GM13976 (cell line): ENCODE measurements around the gene TBCEL.

Source experiments
- DNase-seq: peaks from one replicate; pipeline ENCODE4 v3.0.0; 2012; ENCODE audit warnings: low spot score
- CTCF ChIP-seq: IDR thresholded peaks from 2 replicates; pipeline ENCODE4 v1.5.1; 2012; ENCODE audit warnings: borderline replicate concordance, mild to moderate bottlenecking; ENCODE audit not compliant: insufficient read depth; ENCODE audit errors: extremely low read depth, missing control alignments, control extremely low read depth
- in situ Hi-C: fragments of 300-500 bp; cut with MboI; formaldehyde crosslinking; loops from one replicate; pipeline ENCODE4 v1.12.0; 2022; ENCODE audit warnings: low sequenced_read_pairs, mixed read lengths, inconsistent platforms; ENCODE audit not compliant: unreplicated experiment

Gene TBCEL

GRCh38 chr11:121099364-121099763 lies 75.5 kb downstream of the TBCEL start:
- no peak for TF ChIP-seq CTCF
- no peak for DNase-seq
- in situ Hi-C loops, result no loop called here

GRCh38 chr11:121099885-121100284 lies 76.0 kb downstream of the TBCEL start:
- no peak for DNase-seq
- in situ Hi-C loops, result loop anchor here (25.0 kb wide), 1 partner anchor 588 kb away; the partner anchor contains the start of gene GRIK4

GRCh38 chr11:121100943-121101342 lies 77.0 kb downstream of the TBCEL start, which contains the start of gene TECTA:
Gene TECTA, plus strand, starts transcription at chr11:121101243. Its CDS starts 1,423 bp downstream, at chr11:121102666.
- DNase-seq, result no peak
- TF ChIP-seq CTCF, result no peak
- in situ Hi-C loops, result loop anchor here (25.0 kb wide), 1 partner anchor 589 kb away; the partner anchor contains the start of gene GRIK4

More at GRCh38 chr11:121099885-121100284, 76.0 kb downstream of the TBCEL start:
- no peak for TF ChIP-seq CTCF

- in situ Hi-C loops, result loop anchor here (25.0 kb wide), 1 partner anchor 592 kb away; the partner anchor contains the start of gene GRIK4
- DNase-seq, result no peak
- TF ChIP-seq CTCF, result no peak
Observed at GRCh38 chr11:121104312-121104762, 80.4 kb downstream of the TBCEL start.

- DNase-seq, result no peak
- in situ Hi-C loops, result loop anchor here (25.0 kb wide), 1 partner anchor 593 kb away; the partner anchor contains the start of gene GRIK4
- TF ChIP-seq CTCF, result no peak
Observed at GRCh38 chr11:121105063-121105480, 81.2 kb downstream of the TBCEL start.

GRCh38 chr11:121105481-121106195 lies 81.7 kb downstream of the TBCEL start:
- in situ Hi-C loops, result loop anchor here (25.0 kb wide), 1 partner anchor 593 kb away; the partner anchor contains the start of gene GRIK4
- no peak for DNase-seq
- TF ChIP-seq CTCF, result no peak
